GM19395 (cell line): ENCODE results near the gene MVB12B.

Experiments
- ATAC-seq: cut with Tn5 transposase; IDR thresholded peaks from one replicate; pipeline ENCODE4 v1.9.1; 2021; ENCODE audit warnings: mild to moderate bottlenecking, moderate library complexity; ENCODE audit not compliant: unreplicated experiment

The MVB12B gene

DNA sequence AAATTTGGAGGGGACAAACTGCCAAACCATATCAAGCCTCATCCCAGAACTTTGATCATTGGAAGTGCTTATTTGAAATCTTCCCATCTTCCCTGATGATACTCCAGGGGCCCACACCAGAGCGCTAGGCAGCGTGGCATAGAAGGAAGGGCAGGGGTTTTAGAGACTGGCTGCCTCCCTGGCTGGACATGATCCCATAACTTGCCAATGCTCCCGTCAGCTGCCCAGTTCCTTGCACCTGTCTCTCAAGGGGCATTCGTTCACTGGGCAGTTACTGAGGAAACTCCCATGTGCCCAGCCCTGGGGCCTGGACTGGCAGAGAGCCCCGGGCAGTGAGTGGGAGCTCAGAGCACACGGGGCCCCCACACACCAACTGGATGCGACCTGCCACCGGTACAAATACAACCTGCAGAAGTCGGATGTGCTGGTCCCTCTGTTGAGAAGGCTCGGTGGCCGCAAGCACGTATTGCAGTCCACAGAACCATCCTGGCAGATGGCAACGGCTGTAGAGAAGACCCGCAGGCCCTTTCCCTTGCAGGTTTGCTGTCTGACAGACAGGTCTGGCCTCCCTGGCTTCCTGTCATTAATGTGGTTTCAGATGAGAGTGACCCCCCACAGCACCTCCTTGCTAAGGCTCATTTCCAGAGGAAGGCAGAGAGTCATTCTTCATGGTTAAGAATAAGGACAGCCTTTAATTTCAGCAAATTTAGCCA lies 122.4 kb downstream of the MVB12B start:
- ATAC-seq, result no peak

GRCh38 chr9:126449725-126450667 lies 123.4 kb downstream of the MVB12B start:
- no peak for ATAC-seq

DNA sequence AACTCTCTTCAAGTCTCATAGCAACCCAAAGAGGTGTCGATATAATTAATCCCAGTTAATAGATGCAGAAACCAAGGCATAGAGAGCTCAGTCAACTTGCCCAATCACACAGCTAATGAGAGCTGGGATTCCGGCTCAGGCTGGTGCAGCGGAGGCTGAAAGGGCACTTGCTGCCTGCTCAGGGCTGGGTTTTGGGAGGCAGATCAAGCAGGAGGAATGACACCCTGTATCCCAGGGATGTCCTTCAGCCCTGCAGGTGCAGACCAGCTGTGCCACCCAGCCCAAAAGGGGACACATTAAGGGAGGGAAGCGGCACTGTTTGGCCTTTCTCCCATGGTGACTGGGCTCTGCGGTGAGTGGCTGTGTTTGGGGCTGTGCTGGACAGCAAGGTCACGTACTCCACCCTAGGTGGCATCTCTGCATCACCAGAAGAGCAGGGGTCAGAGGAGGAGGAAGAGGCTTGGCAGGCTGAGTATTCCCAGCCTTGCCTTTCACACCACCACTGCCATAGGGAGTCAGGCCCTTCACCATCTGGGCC lies 124.1 kb downstream of the MVB12B start:
- no peak for ATAC-seq

DNA sequence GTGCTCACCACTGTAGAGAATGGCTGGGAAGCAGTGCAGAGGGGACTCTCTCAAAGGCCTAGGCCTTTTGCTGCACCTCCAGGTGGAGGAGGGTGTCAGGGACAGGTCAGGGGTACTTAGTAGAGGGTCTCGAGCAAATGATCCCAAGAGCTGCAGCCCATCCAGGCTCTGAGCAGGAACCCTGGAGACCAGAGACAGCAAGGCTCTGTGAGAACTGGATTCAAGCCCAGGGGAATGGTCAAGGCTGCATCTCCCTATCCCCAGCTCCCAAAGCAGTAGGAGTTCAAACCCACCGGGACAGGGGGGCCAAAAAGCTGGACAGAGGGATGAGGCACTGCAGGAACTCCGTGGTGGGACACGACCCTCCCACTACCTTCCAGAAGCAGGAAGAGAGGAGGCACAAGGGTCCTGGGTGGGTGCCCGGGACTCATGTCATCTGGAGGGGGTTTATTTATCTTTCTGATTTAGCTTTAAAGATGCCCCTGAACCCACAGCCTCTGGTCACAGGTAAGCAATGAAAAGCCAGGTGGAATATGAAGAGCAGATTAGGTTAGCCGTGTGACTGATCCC lies 124.8 kb downstream of the MVB12B start:
- no peak for ATAC-seq

DNA sequence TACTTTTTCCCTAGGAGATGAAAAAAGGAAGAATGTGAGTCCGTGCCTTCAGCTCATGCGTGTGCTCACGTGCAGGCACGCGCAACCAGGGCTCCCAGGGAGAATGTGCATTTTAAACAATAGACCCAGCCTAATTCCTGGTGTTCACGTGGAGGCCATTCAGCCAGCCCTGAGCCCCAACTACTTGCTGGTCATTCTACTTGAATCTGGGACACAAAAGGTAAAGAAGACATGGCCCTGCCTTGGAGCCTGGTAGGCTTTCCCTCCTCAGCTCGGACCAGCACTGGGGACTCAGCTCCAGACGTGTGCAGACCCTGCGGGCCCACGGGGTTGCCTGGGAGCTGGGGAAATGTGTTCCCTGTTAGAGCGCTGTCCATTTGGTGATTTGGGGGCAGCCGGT lies 125.5 kb downstream of the MVB12B start:
- ATAC-seq, result no peak

- no peak for ATAC-seq
These were observed 126.7 kb downstream of the MVB12B start for GRCh38 chr9:126453156-126453963.

DNA sequence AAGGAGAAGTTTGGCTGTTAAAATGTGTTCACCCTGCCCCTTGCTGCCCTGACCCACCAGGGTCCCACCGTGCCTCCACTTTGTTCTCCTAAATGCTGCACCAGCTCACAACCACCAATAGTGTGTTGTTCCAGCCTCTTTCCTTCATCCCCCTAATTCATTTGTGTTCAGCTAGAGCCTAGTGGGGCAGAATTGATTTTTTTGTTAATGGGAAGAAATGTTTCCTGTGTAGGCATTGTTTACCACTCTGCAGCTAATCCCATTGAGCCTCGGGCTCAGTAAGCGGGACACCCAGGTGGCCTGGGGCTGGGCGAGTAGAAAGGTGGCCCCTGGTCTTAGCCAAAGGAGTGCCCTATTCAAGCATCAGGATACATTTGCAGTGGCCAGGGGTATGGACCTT lies 127.6 kb downstream of the MVB12B start:
- ATAC-seq, result no peak

DNA sequence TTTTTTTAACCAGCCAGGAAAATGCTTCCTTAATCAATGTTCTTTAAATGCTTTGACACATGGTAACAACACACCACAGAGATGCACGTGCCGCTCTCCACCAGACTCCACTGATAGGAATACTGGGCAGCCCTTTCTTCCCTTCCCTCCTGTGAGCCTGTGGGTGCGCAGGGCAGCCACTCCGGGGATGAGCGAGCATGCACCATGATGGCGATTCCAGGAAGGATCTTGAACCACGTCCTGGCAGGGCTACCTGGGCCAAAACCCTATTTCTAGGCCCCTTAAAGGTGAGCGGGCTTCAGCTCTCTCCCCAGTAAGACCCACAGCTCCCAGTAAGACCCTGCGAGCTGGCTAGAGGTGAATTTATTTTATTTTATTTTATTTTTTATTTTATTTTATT lies 128.2 kb downstream of the MVB12B start:
- no peak for ATAC-seq

DNA sequence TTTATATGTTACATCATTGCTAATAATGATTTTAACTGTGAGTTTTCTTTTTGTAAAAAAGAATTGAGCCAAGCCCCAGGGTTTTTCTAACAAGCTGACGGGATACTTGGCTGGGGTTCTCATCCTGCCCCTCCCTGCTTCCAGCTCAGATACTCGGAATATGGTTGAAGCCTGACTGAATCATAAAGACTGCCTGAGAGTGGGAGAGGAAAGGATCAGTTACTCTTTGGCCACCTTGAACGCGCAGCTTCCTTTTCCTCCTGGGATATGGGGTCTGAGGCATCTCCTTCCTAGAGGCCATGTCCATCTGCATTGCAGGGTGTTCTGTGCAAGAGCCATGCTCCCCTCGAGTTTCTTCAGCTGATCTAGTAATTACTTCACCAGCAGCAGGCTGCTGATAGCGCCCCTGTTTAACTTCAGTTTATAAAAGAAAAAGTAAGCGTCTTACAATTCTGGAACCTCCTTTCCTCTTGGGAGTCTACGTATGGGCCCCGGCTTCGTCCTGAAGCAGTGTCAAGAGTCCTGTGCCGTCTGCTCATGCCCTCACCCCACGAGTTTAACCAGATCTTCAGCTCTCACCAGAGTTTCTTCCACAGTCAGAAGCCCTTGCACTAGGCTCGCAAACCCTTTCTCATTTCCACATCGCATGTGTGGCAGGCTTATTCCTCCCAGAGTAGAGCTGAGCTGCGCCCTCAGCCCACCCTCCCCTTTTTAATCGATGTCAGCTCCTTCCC lies 130.0 kb downstream of the MVB12B start:
- ATAC-seq, result no peak

DNA sequence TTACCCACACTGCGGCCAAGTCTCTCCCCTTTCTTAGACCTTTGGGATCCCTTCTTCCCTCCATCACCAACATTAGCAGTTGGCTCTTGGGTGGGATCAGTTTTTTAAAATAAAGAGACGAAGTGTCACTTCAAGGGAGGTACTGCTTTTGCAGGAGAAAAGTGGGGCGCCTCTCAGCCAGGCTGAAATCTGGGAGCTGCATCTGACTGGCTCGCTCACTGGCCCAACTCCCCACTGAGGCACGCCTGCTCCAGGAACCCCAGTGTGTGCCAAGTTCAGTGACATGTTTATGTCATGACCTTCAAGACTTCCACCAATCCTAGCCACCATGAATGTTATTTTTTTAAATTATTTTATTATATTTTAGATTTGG lies 130.5 kb downstream of the MVB12B start:
- ATAC-seq, result no peak

DNA sequence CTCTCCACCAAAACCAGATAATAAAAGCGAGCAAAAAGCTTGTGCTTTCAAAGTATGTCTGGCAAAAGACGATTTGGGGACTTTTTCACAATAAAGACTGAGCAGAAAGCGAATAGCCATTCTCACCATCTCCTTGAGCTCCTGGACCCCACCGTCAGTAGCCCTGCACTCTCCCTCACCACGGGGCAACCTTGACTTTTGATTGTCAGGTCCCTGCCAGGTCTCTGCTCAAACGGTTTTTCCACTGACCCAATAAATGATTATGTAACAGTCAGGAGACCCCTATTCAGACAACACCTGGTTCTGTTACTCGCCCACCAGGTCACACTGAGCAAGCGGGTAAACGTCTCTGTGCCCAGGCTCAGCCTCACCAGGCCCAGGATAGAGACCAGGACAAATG lies 131.3 kb downstream of the MVB12B start:
- ATAC-seq, result no peak

- no peak for ATAC-seq
These were observed 132.5 kb downstream of the MVB12B start for GRCh38 chr9:126459126-126459525.

- no peak for ATAC-seq
These were observed 132.9 kb downstream of the MVB12B start for GRCh38 chr9:126459546-126459945.

DNA sequence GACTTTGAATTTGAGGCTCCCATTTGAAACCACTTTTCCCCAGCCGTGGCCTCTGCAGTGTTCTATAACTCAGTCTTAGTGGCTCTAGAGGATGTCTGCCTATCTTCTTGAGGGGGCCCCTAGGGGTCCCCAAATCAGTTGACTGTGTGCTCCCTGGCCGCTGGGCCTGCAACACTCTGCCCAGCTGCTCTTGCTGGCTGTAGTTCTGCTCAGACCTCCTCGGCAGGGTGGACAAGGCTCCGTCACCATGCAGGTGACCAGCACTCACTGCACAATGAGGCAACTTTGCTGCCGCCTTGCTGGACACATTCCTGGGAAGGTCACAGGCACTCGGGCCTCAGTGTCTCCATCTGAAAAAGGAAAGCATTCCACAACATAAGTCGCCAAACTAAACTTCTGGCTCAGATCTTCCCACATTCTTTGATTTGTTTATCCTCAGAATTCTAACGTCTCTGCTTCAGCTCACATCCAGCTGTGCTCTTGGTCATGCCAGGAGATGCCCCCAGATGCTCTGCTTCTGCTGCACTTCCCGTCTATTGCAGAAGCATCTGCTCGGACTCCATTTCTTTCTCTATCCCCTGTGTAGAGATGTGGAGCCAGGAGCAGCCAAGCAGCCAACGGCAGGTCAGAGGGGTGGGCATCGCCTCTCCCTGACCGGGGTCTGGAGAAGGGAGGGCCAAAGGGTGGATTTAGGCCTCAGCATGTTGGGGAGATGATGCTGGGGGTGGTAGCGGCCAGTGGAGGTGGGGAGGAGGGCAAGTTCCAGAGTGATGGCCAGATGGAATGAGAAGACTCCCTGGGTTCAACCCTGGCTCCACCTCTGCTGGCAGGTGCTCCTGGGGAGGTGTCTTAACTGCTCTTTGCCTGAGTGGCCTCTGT lies 133.6 kb downstream of the MVB12B start:
- ATAC-seq, result no peak

DNA sequence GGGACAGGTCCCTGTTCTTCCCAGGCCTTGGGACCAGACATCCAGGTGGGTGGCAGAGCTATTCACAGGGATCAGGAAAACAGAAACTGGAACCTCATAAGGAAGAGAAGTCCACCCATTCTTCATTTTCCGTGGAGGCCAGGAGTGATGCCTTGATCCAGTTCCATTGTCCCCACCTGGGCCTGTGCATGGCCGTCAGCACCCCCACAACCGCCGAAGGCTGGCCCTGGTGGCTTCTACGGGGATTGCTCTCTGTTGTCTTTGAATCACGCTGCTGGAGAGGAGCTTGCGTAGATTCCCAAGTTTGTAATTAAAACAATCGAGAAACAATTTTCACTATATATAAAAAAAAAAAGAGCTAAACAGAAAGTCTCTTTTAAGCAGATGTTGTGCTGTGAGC lies 134.4 kb downstream of the MVB12B start:
- ATAC-seq, result no peak

GRCh38 chr9:126461608-126462007 lies 135.0 kb downstream of the MVB12B start:
- ATAC-seq, result no peak

DNA sequence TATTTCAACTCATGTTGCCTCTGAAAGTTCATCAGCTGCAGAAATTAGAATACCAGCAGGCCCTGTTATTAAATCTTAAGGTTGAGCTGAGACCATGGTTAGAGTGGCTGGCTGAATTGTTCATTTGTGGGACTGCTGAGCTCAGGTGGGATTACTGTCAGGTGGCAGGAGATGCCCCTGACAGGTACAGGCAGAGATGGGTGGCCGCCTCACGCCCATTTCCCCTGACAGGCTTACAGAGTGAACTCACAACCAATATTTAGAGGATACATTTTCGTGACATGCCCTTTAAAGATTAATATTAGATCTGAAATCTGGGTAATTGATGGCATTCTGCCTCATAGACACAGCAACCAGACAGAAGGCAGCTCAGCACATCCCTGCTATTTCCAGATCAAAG lies 136.0 kb downstream of the MVB12B start:
- no peak for ATAC-seq

GRCh38 chr9:126463426-126463825 lies 136.8 kb downstream of the MVB12B start:
- ATAC-seq, result no peak
